H9 (cell line): Measurements from ENCODE around the gene SFXN1. TPM values are rescaled to one million over a fixed set of nuclear protein-coding genes. Genes with fewer than 3 reads are reported as not detected.
A peak's percentile ranks its signal among the peaks of the same experiment; 100 is the strongest.

Experiments used
- DNase-seq: peaks from one replicate; pipeline ENCODE4 v3.0.0-alpha.2; 2017
- H2AFZ ChIP-seq: one replicate; pipeline ENCODE4 v1.6.1; 2013; ENCODE audit warnings: mild to moderate bottlenecking, low read length, control low read depth, moderate library complexity
- H2AK5ac ChIP-seq: 2 replicates; pipeline ENCODE4 v1.6.1; 2013; ENCODE audit warnings: low read length, control low read depth, mixed read lengths; ENCODE audit not compliant: insufficient read length
- H2BK120ac ChIP-seq: one replicate; pipeline ENCODE4 v1.6.1; 2013; ENCODE audit warnings: low read depth, mild to moderate bottlenecking, low read length, control low read depth, inconsistent platforms; ENCODE audit not compliant: poor library complexity, severe bottlenecking
- H2BK12ac ChIP-seq: 2 replicates; pipeline ENCODE4 v1.6.1; 2013; ENCODE audit warnings: low read length, control low read depth, mixed read lengths, low read depth; ENCODE audit not compliant: insufficient read length
- H2BK15ac ChIP-seq: 2 replicates; pipeline ENCODE4 v1.6.1; 2013; ENCODE audit warnings: low read depth, low read length, control low read depth
- H2BK20ac ChIP-seq: one replicate; pipeline ENCODE4 v1.6.1; 2013; ENCODE audit warnings: low read depth, mild to moderate bottlenecking, low read length, control low read depth, inconsistent platforms; ENCODE audit not compliant: poor library complexity, severe bottlenecking
- H2BK5ac ChIP-seq: 2 replicates; pipeline ENCODE4 v1.6.1; 2013; ENCODE audit warnings: low read length, control low read depth, mixed read lengths; ENCODE audit not compliant: insufficient read length
- H3K14ac ChIP-seq: 2 replicates; pipeline ENCODE4 v1.6.1; 2013; ENCODE audit warnings: low read length, control low read depth; ENCODE audit not compliant: insufficient read depth
- H3K18ac ChIP-seq: 2 replicates; pipeline ENCODE4 v1.6.1; 2013; ENCODE audit warnings: low read depth, mild to moderate bottlenecking, mixed read lengths, low read length, control low read depth; ENCODE audit not compliant: insufficient read length
- H3K23ac ChIP-seq: 2 replicates; pipeline ENCODE4 v1.6.1; 2013; ENCODE audit warnings: low read length, control low read depth, mixed read lengths, low read depth; ENCODE audit not compliant: insufficient read length
- H3K23me2 ChIP-seq: 2 replicates; pipeline ENCODE4 v1.6.1; 2013; ENCODE audit warnings: low read depth, mild to moderate bottlenecking, mixed read lengths, low read length, control low read depth; ENCODE audit not compliant: insufficient read length, poor library complexity, severe bottlenecking
- H3K27ac ChIP-seq: 2 replicates; pipeline ENCODE4 v1.5.1; 2013; ENCODE audit warnings: low read length, control low read depth, mixed read lengths, low read depth; ENCODE audit not compliant: insufficient read length
- H3K27me3 ChIP-seq: 2 replicates; pipeline ENCODE4 v1.6.1; 2013; ENCODE audit warnings: low read length, control low read depth, inconsistent platforms; ENCODE audit not compliant: insufficient read depth
- H3K4ac ChIP-seq: 2 replicates; pipeline ENCODE4 v1.6.1; 2013; ENCODE audit warnings: low read depth, mild to moderate bottlenecking, control low read depth, inconsistent platforms, low read length, moderate library complexity
- H3K4me1 ChIP-seq: 2 replicates; pipeline ENCODE4 v1.6.1; 2013; ENCODE audit warnings: low read length, control low read depth, inconsistent platforms; ENCODE audit not compliant: insufficient read depth
- H3K4me2 ChIP-seq: 2 replicates; pipeline ENCODE4 v1.6.1; 2013; ENCODE audit warnings: low read length, control low read depth, mixed read lengths; ENCODE audit not compliant: insufficient read length, insufficient read depth
- H3K56ac ChIP-seq: 2 replicates; pipeline ENCODE4 v1.6.1; 2013; ENCODE audit warnings: low read depth, mild to moderate bottlenecking, mixed read lengths, low read length, control low read depth; ENCODE audit not compliant: insufficient read length
- H3K79me1 ChIP-seq: 2 replicates; pipeline ENCODE4 v1.6.1; 2013; ENCODE audit warnings: low read depth, mild to moderate bottlenecking, moderate library complexity, low read length, control low read depth, inconsistent platforms; ENCODE audit not compliant: insufficient read depth, poor library complexity, severe bottlenecking
- H3K79me2 ChIP-seq: 2 replicates; pipeline ENCODE4 v1.6.1; 2013; ENCODE audit warnings: low read length, control low read depth, inconsistent platforms; ENCODE audit not compliant: insufficient read depth
- H3K9ac ChIP-seq: 2 replicates; pipeline ENCODE4 v1.6.1; 2013; ENCODE audit warnings: low read length, control low read depth, mixed read lengths; ENCODE audit not compliant: insufficient read length; ENCODE audit errors: extremely low read depth
- H3K9me3 ChIP-seq: one replicate; pipeline ENCODE4 v1.6.1; 2013; ENCODE audit warnings: low read depth, low read length, inconsistent platforms; ENCODE audit not compliant: control insufficient read depth
- H3T11ph ChIP-seq: one replicate; pipeline ENCODE4 v1.6.1; 2013; ENCODE audit warnings: mild to moderate bottlenecking, low read length, control low read depth, inconsistent platforms
- H4K20me1 ChIP-seq: one replicate; pipeline ENCODE4 v1.6.1; 2013; ENCODE audit not compliant: control insufficient read depth, insufficient read length, insufficient read depth
- H4K5ac ChIP-seq: 2 replicates; pipeline ENCODE4 v1.6.1; 2013; ENCODE audit warnings: low read depth, mild to moderate bottlenecking, mixed read lengths, low read length, control low read depth; ENCODE audit not compliant: insufficient read length
- H4K8ac ChIP-seq: replicated peaks from 2 replicates; pipeline ENCODE4 v1.6.1; 2013; ENCODE audit warnings: low read length, control low read depth, mixed read lengths, low read depth; ENCODE audit not compliant: insufficient read length
- H4K91ac ChIP-seq: 2 replicates; pipeline ENCODE4 v1.6.1; 2013; ENCODE audit warnings: low read depth, mild to moderate bottlenecking, moderate library complexity, mixed read lengths, low read length, control low read depth; ENCODE audit not compliant: insufficient read length
- H3K27ac Mint-ChIP-seq, 3 experiments: 2 replicates in 2 of 3; 3 replicates in 1 of 3; pipeline ENCODE4 v1.8.0; 2020 to 2021; ENCODE audit warnings: mixed read lengths in 3 of 3, mild to moderate bottlenecking in 1 of 3, moderate library complexity in 1 of 3
- H3K27me3 Mint-ChIP-seq: 2 replicates; pipeline ENCODE4 v1.8.0; 2021; ENCODE audit warnings: low read depth, mild to moderate bottlenecking, moderate library complexity, mixed read lengths
- H3K36me3 Mint-ChIP-seq, 3 experiments: 2 replicates in 2 of 3; 3 replicates in 1 of 3; pipeline ENCODE4 v1.8.0; 2020 to 2021; ENCODE audit warnings: low read depth in 3 of 3, mixed read lengths in 3 of 3; ENCODE audit not compliant: insufficient read depth in 1 of 3
- H3K4me1 Mint-ChIP-seq, 2 experiments: 2 replicates each; pipeline ENCODE4 v1.8.0; 2020; ENCODE audit warnings: mixed read lengths in 2 of 2
- H3K4me3 Mint-ChIP-seq, 2 experiments: 2 replicates in 1 of 2; 3 replicates in 1 of 2; pipeline ENCODE4 v1.8.0; 2020 to 2021; ENCODE audit warnings: mild to moderate bottlenecking in 2 of 2, mixed read lengths in 2 of 2, moderate library complexity in 1 of 2
- H3K9me3 Mint-ChIP-seq, 2 experiments: 2 replicates in 1 of 2; 3 replicates in 1 of 2; pipeline ENCODE4 v1.8.0; 2020; ENCODE audit warnings: mild to moderate bottlenecking in 2 of 2, mixed read lengths in 2 of 2, moderate library complexity in 1 of 2
- CTCF ChIP-seq: fragments of 200-600 bp; sonication (generic); conservative IDR thresholded peaks from 3 replicates; pipeline ENCODE4 v1.8.0; 2021; ENCODE audit warnings: antibody characterized with exemption, mild to moderate bottlenecking
- WGBS: extraction: QIAGEN DNeasy Blood & Tissue Kit; methylation state at CpG from one replicate; pipeline ENCODE4 v1.1.7; 2013; ENCODE audit warnings: missing lambda C conversion rate, low lambda C conversion rate, mixed read lengths; ENCODE audit not compliant: insufficient read length; ENCODE audit errors: extremely low coverage; 5-methylcytosine and 5-hydroxymethylcytosine counted together
- total RNA-seq: library from RNA; stranded (reverse); gene quantifications from 2 replicates; pipeline ENCODE4 v1.2.1, GENCODE V29; 2021

SFXN1 gene
- total RNA-seq, 1 experiment from 2014 or later = 99.2 TPM

GRCh38 chr5:175556794-175557193, 78.4 kb downstream of the SFXN1 start:
- H3K4me2 ChIP-seq = no peak overlapping the region

More at GRCh38 chr5:175556794-175557193, 78.4 kb downstream of the SFXN1 start:
- Histone ChIP-seq H3K79me2 (no peaks in the 10 kb centered on the region), H3K27me3 (no peaks in the 10 kb centered on the region), H2BK120ac (no peak overlapping the region), H3K18ac (no peak overlapping the region), H4K8ac (no peak overlapping the region), H3K23me2 (no peaks in the 10 kb centered on the region), H3T11ph (no peak overlapping the region), H3K79me1 (no peaks in the 10 kb centered on the region), H3K23ac (no peak overlapping the region), H2AK5ac (no peak overlapping the region), H4K20me1 (no peaks in the 10 kb centered on the region), H4K5ac (no peak overlapping the region), H4K91ac (no peak overlapping the region), H3K14ac (peak overlapping the region; percentile 38; the same call in 1 of the 2 replicates), H2BK15ac (no peak overlapping the region), H2BK20ac (no peak overlapping the region), H3K9me3 (no peaks in the 10 kb centered on the region), H3K4me1 (peaks cover 14% of the 10 kb centered on the region; the same call in 1 of the 2 replicates), H3K56ac (no peak overlapping the region), H2AFZ (no peak overlapping the region), H3K9ac (no peak overlapping the region), H3K27ac (no peak overlapping the region), H2BK5ac (no peak overlapping the region), H3K4ac (no peak overlapping the region; the same call in 1 of the 2 replicates), H2BK12ac (no peak overlapping the region)
- peak overlapping the region in 2 of 3 experiments; percentile 33 to 58; a peak in 5 of 7 replicates for H3K27ac Mint-ChIP-seq
- H3K27me3 Mint-ChIP-seq = no peaks in the 10 kb centered on the region
- H3K4me1 Mint-ChIP-seq = peaks cover 48% of the 10 kb centered on the region in 2 experiments
- no CpG with 5 or more reads among the region's 4 CpGs for WGBS
- no peak overlapping the region; a peak in 1 of 5 replicates for H3K4me3 Mint-ChIP-seq
- TF ChIP-seq CTCF = no peak
- DNase-seq = no peak
- peaks cover 0 to 3% of the 10 kb centered on the region in 2 experiments; a peak in 1 of 5 replicates for H3K9me3 Mint-ChIP-seq
- H3K36me3 Mint-ChIP-seq = no peaks in the 10 kb centered on the region
